Keratinocyte (primary cell): Measurements from ENCODE around the gene SSH2. TPM values are rescaled to one million over a fixed set of nuclear protein-coding genes. Genes with fewer than 3 reads are reported as not detected.

Experiments
- DNase-seq: peaks from one replicate; pipeline ENCODE4 v3.0.0-alpha.2; 2011; ENCODE audit warnings: low read depth, missing footprints, low spot score
- FAIRE-seq: peaks from 2 replicates; lab custom pipeline; 2011; peaks lifted over from hg19 to GRCh38; lab: Jason Lieb, UNC
- H2AFZ ChIP-seq: 2 replicates; pipeline ENCODE4 v1.6.0; 2012; ENCODE audit warnings: low read length, control low read depth, inconsistent platforms; ENCODE audit not compliant: control insufficient read depth
- H3K27ac ChIP-seq: 2 replicates; pipeline ENCODE4 v1.5.1; 2011; ENCODE audit warnings: low read length; ENCODE audit not compliant: control insufficient read depth, insufficient read depth
- H3K27me3 ChIP-seq: 3 replicates; pipeline ENCODE4 v1.6.0; 2011; ENCODE audit warnings: low read length; ENCODE audit not compliant: control insufficient read depth, insufficient read depth; ENCODE audit errors: extremely low read depth
- H3K36me3 ChIP-seq, 2 experiments: 2 replicates in 1 of 2; 3 replicates in 1 of 2; pipeline ENCODE4 v1.5.1; 2011; ENCODE audit warnings: low read length in 2 of 2, mild to moderate bottlenecking in 1 of 2; ENCODE audit not compliant: control insufficient read depth in 2 of 2, insufficient read depth in 2 of 2; ENCODE audit errors: extremely low read depth in 1 of 2
- H3K4me1 ChIP-seq: 3 replicates; pipeline ENCODE4 v1.5.1; 2011; ENCODE audit warnings: low read length; ENCODE audit not compliant: control insufficient read depth, insufficient read depth; ENCODE audit errors: extremely low read depth
- H3K4me2 ChIP-seq: 3 replicates; pipeline ENCODE4 v1.6.0; 2011; ENCODE audit warnings: low read depth, low read length; ENCODE audit not compliant: control insufficient read depth, insufficient read depth; ENCODE audit errors: extremely low read depth
- H3K4me3 ChIP-seq, 3 experiments: fragments of 200-600 bp in 1 of 3; sonication (generic) in 1 of 3; 2 replicates in 2 of 3; 3 replicates in 1 of 3; pipeline ENCODE4 v1.5.1; 2011 to 2016; ENCODE audit warnings: low read length in 3 of 3, mild to moderate bottlenecking in 3 of 3, control low read depth in 2 of 3, inconsistent platforms in 1 of 3, low read depth in 1 of 3, mixed read lengths in 1 of 3, mixed run types in 1 of 3, moderate library complexity in 1 of 3; ENCODE audit not compliant: control insufficient read depth in 2 of 3, insufficient read depth in 2 of 3; ENCODE audit errors: extremely low read depth in 1 of 3
- H3K79me2 ChIP-seq: 2 replicates; pipeline ENCODE4 v1.6.0; 2012; ENCODE audit warnings: low read length; ENCODE audit not compliant: control insufficient read depth, insufficient read depth
- H3K9ac ChIP-seq: 3 replicates; pipeline ENCODE4 v1.6.0; 2011; ENCODE audit warnings: low read length; ENCODE audit not compliant: control insufficient read depth, insufficient read depth; ENCODE audit errors: extremely low read depth
- H3K9me1 ChIP-seq: 3 replicates; pipeline ENCODE4 v1.6.0; 2011; ENCODE audit warnings: low read length; ENCODE audit not compliant: control insufficient read depth, insufficient read depth; ENCODE audit errors: extremely low read depth
- H3K9me3 ChIP-seq: 2 replicates; pipeline ENCODE4 v1.5.1; 2012; ENCODE audit warnings: low read depth, low read length; ENCODE audit not compliant: control insufficient read depth
- H4K20me1 ChIP-seq: 3 replicates; pipeline ENCODE4 v1.6.0; 2011; ENCODE audit warnings: low read length; ENCODE audit not compliant: control insufficient read depth, insufficient read depth; ENCODE audit errors: extremely low read depth
- EZH2 ChIP-seq: IDR thresholded peaks from one replicate; pipeline ENCODE4 v1.6.1; 2012; ENCODE audit warnings: inconsistent platforms, mild to moderate bottlenecking, low read length, moderate library complexity
- dilution Hi-C: fragments of 300-500 bp; cut with MboI; formaldehyde crosslinking; loops from one replicate; pipeline ENCODE4 v1.7.0; 2020; ENCODE audit warnings: low sequenced_read_pairs; ENCODE audit not compliant: extremely low pct_ligation_motif_present
- polyA plus RNA-seq, 5 experiments: library from polyadenylated mRNA; depleted of rRNA in 3 of 5; stranded (reverse) in 3 of 5; stranded (forward) in 1 of 5; unstranded in 1 of 5; fragments of >200 nt; gene quantifications; 1 replicate in 1 of 5; 2 replicates in 3 of 5; 3 replicates in 1 of 5; pipeline versions ENCODE4 v1.2.1 to v1.2.3, GENCODE V29; 2011 to 2012; ENCODE audit warnings: missing spikeins in 2 of 5, low read depth in 1 of 5, low replicate concordance in 1 of 5
- TF ChIP-seq, protein P1 (sequence below), 3 experiments: IDR thresholded peaks in 1 of 3; conservative IDR thresholded peaks in 1 of 3; optimal IDR thresholded peaks in 1 of 3; 2 replicates in 2 of 3; 3 replicates in 1 of 3; pipeline versions ENCODE3 to v1.5.1; 2011; ENCODE audit warnings: low read length in 3 of 3, mild to moderate bottlenecking in 3 of 3, moderate library complexity in 2 of 3, control low read depth in 1 of 3, inconsistent platforms in 1 of 3; ENCODE audit not compliant: insufficient read depth in 2 of 3; ENCODE audit errors: extremely low read depth in 1 of 3

SSH2 gene
- polyA plus RNA-seq, 1 donor (not counting 4 experiments of a cell fraction or from before 2014, with no cell fraction given): 13.9 TPM

DNA sequence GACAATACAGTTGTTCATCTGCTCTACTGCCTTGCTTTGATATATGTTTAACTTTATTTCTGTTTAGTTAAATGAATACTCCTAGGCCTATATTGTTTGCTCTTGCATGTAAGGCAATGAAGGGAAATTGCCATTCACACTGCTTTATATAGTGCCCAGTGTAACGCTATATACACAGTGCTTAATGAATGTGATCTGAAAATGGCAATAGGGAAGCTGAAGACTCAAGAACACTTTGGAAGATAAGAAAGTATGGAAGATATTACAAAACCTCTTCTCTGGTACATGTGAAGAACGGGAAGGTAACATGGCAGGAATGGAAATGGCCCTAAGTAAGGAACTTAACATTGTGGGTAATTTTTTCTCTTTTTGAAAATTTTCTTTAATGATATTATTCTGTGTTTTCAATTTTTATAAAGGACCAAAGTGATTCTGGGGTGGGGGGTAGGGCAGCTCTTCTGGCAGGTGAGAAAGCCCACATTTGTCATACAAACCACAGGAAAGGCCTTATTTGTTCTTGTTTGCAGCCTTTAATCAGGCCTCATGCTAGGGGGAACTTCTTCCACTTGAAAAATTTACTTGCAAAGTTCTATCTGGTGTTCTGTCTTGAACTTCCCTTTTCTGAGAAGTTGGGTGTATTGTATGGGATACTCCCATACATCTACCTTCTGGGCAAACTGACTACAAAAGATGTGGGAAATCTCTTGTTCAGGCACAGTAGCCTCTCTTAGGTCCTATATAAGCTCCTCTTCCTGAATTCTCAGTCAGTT, 206.6 kb downstream of the SSH2 start:
- dilution Hi-C loops: no loop called here
- Histone ChIP-seq H3K27me3 (no peaks in the 10 kb centered on the region), H3K27ac (no peak overlapping the region), H3K9me1 (no peaks in the 10 kb centered on the region), H4K20me1 (no peaks in the 10 kb centered on the region), H3K9ac (no peak overlapping the region), H2AFZ (no peak overlapping the region), H3K4me3 (no peak overlapping the region), H3K36me3 (no peaks in the 10 kb centered on the region), H3K79me2 (peaks cover 2% of the 10 kb centered on the region), H3K4me1 (peaks cover 17% of the 10 kb centered on the region), H3K9me3 (no peaks in the 10 kb centered on the region), H3K4me2 (no peak overlapping the region)
- peak; percentile 17 for FAIRE-seq
- TF ChIP-seq, protein P1, sequence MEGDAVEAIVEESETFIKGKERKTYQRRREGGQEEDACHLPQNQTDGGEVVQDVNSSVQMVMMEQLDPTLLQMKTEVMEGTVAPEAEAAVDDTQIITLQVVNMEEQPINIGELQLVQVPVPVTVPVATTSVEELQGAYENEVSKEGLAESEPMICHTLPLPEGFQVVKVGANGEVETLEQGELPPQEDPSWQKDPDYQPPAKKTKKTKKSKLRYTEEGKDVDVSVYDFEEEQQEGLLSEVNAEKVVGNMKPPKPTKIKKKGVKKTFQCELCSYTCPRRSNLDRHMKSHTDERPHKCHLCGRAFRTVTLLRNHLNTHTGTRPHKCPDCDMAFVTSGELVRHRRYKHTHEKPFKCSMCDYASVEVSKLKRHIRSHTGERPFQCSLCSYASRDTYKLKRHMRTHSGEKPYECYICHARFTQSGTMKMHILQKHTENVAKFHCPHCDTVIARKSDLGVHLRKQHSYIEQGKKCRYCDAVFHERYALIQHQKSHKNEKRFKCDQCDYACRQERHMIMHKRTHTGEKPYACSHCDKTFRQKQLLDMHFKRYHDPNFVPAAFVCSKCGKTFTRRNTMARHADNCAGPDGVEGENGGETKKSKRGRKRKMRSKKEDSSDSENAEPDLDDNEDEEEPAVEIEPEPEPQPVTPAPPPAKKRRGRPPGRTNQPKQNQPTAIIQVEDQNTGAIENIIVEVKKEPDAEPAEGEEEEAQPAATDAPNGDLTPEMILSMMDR (optimal IDR thresholded peaks at IDR 0.05 in 1 of 3, IDR thresholded peaks at IDR 0.05 in 1 of 3, conservative IDR thresholded peaks at IDR 0.05 in 1 of 3; ENCODE audit: extremely low read depth in 1 of 3, insufficient read depth in 2 of 3, low read length in 3 of 3): no peak
- no peak for TF ChIP-seq EZH2
- DNase-seq: no peak

DNA sequence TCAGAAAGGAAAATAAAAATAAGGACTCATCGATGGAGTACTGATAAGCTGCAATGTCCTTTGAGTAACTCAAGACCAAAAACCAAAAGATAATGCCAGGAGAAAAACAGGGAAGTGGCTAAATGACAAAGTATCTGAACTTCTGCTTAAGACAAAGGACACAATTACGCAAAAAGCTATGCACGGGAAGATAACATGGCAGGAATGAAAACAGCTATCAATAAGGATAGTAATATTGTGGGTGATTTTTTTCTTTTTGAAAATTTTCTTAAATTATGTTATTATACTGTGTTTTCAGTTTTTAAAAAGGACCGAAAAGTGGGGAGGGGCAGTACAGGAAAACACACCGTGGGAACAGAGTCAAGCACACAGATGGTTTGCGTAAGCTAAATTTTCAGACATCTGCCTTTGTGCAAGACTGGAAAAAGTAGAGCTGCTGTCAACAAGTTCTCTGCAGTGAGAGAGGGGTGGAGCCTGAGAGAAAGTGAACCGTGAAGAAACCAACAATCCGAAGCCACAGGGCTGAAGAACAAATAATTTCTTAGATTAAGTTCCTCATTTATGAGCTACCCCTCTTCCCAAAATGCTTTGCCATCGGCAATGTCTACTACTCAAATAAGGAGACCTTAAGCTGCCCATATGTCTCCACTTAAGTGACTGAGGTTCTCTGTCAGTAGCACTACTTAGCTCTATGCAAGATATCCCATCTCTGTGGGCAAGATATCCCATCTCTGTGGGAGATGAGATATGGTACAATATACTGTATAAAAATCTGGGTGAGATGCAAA, 207.4 kb downstream of the SSH2 start:
- H3K9me3 ChIP-seq: no peaks in the 10 kb centered on the region
- H3K9me1 ChIP-seq: no peaks in the 10 kb centered on the region
- FAIRE-seq (no peak), DNase-seq (no peak)
- no peak for TF ChIP-seq EZH2
- no peak overlapping the region for H3K9ac ChIP-seq
- H3K4me1 ChIP-seq: peaks cover 17% of the 10 kb centered on the region
- H3K27me3 ChIP-seq: no peaks in the 10 kb centered on the region
- no peak overlapping the region for H3K4me2 ChIP-seq
- H3K27ac ChIP-seq: no peak overlapping the region
- no peaks in the 10 kb centered on the region for H3K36me3 ChIP-seq
- peaks cover 2% of the 10 kb centered on the region for H3K79me2 ChIP-seq
- H3K4me3 ChIP-seq: no peak overlapping the region
- H2AFZ ChIP-seq: no peak overlapping the region
- dilution Hi-C loops: no loop called here
- H4K20me1 ChIP-seq: no peaks in the 10 kb centered on the region
